Stimulated activated CD8-positive, alpha-beta memory T cell treated with anti-CD3 and anti-CD28 coated beads, Interleukin-15, amount 100 ng/mL, for 48 hours (primary cell): Measurements from ENCODE around the gene VTI1A.

Experiments
- DNase-seq, 2 donors: peaks; one replicate each; pipeline ENCODE4 v3.0.0-alpha.2; 2020; ENCODE audit warnings: low read depth in 2 of 2

VTI1A gene

DNA sequence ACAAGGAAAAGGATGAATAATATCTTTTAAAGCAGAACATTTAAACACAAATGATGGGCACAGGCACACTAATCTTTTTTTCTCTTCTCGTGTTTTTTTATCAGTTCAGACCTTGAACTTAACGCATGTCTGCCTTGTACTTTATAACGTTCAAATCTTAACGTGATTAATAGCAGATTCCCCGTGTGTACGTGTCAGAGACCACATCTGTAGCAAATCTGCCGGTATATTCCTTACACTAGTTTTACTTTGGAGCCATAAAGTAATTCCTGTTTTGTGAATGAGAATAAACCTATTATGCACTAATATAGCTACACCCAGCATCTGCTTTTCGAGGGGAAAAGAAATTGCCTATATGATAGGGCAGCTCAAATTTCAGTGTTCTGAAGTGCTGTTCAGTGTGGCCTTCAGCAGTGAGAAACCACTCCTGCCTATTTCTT, 337.0 kb downstream of the VTI1A start:
- no peak for DNase-seq

DNA sequence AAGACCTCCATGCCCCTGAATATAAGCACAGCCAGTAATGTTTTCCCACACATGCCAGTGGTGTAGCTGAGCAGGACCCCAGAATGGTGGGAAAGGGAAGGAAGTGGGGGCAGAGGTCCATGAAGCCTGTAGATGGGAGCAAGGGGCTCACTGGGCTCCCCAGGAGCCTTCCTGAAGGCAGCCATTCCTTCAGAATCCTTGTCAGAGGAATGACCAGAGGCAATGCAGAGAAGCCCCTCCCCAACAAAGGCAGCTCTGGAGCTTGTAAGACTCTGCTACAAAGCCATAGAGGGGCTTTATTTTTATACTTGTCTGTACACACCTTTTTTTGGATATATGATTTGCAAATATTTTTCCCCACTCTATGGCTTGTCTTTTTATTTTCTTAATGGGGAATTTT, 338.1 kb downstream of the VTI1A start:
- DNase-seq = no peak

DNA sequence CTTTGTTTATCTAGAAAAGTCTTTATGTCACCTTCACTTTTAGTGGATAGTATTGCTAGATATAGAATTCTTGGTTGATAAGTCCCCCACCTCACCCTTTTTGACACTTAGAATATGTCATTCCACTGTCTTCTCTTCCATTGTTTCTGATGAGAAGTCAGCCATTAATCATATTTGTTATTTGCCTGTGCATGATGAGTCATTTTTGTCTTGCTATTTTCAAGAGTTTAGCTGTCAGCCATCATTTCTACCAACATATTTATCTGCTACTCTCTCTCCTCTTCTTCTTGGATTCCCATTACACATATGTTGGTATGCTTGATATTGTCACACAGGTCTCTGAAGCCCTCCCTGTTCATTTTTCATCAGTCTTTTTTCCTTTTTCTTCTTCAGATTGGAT, 342.2 kb downstream of the VTI1A start:
- DNase-seq = no peak

DNA sequence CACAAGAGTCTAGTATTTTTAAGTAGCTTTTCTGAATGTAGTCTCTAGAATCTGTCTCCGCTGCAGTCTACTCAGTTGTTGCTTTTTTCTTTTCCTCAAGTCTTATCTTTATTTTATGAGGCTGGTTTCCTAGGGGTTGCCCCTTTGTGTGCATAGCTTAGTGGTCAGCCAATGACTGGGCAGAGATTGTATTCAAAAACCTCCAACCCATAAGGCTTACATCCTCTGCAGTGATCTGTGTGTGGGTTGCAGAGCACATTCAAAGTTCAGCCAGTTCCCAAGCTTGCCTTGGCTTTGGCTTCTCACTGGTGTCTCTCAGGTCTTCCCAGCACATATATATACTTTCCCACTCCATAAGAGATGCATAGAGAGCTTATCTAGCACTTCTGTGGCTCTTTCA, 343.0 kb downstream of the VTI1A start:
- DNase-seq = no peak

DNA sequence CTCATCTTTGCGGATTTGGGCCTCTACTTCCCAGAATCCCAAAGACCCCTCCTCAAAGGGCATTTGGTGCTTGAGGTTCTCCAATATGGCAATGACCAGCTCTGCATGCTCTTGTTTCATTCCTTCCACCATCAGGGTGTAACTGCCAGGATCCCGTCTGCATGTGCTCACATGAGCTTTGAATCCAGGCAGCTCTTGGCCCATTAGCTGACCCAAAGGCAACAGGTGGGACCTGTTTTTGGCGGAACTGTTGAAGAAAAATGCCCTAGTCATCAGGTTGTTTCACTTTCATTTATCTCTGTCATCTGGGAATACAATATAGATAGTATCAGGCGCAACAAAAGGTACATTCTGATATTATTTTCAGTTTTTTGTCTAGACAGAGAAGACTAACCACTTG, 343.9 kb downstream of the VTI1A start:
- no peak for DNase-seq

DNA sequence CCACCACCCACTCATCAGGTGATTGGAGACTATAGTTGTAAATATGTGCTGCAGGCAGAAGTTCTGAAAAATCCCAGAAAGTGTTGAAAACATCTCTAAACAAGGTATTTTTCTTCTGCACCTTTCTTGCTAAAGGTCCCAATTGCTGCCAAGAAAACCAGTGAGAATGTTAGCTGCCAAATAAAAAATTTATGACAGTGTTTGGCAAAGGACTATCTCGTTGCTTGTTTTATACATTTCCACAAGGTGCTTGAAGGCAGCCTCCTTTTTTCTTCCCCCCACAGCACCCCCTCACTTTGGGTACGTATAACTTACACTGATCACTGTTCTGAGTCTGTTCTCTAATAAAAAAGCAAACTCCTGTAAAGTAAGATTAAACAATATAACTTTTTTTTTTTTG, 344.4 kb downstream of the VTI1A start:
- no peak for DNase-seq

DNA sequence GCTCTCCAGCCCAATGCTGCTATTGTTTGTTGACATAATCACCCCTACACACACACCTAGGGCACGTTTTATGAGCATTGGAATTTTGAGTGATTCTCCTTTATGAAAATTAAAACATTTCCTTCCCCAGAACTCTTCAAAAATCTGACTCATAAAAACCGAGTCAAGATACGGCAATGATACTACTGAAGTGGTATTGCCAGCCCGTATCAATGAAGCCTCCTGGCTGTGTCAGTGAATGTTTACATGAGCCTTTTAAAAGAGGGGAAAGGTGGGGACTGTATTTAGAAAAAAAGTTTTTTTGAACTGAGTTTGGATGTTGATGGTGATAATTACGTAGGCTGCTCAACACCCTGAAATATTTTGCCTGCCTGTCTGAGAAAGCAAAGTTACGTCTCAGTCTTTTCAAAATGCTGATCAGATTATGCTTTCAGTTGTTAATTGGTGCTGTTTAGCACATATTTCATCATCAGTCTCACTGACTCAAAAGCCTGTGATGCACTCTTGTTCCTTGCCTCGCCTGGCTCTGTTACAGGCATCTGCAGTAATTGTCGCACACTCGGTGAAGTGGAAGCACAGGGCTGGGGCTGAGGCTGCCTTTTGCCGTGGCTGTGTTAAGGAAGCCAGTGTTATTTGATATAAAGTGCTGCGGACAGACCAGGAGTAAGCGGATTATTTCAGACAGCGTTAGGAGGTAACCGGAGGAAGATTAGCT, 345.6 kb downstream of the VTI1A start:
- DNase-seq = no peak

DNA sequence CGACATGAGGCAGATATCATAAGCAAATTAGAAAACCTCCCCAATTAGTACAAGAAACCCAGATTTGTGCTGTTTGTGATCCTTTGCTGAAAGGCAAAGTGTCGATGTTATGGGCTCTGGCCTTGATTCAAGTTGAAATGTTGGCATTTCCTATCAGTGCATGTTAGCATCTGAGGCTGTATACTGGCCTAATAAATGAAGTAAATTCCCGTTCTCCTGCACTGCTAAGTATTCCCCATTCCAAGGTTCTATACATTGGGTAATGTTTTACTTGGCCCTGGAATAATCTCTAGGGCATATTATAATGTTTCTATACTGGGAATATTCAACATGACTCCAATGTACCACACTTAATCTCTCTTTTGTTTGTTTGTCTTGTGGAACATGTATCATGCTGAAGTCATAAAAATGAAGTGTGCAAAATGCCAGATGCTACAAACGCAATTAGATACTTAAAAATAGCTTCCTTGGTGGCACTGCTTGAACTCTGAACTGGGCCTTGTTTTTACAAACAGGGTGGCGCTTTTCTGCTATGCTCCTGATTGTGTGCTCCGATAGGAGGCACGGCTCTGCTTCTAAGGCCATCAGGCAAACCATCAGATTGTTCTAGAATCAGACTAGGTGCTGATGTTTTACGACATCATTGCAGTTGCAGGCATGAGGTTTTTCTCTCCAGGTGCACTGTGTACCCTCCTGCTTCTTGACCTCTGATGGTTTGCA, 346.3 kb downstream of the VTI1A start:
- DNase-seq = no peak

DNA sequence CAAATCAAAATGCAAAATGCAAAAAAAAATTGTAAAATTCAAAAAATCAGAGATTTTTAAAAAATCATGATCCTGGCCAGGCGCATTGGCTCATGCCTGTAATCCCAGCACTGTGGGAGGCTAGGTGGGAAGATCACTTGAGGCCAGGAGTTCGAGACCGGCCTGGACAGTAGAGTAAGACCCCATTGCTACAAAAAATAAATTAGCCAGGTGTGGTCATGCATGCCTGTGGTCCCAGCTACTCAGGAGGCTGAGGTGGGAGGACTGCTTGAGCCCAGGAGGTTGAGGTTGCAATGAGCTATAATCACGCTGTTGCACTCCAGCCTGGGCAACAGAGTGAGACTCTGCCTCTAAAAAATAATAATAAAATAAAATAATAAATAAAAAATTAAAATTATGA, 347.2 kb downstream of the VTI1A start:
- no peak for DNase-seq

DNA sequence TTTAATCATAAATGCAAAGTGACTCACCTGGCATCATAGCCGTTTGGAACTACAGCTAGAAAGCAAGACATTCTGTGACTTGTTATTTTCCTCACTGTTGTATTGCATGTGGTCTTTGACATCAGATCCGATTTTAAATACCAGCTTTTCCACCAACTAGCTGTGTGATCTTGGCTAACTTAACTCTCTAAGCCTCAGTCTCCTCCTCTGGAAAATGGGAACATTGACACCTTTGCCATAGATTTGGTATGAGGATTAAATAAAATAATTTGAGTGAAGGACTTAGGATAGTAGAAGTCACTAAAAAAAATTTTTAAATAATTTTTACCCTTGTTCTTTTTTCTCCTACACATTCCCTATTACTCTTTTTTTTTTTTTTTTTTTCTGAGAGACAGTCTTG, 348.1 kb downstream of the VTI1A start:
- no peak for DNase-seq

DNA sequence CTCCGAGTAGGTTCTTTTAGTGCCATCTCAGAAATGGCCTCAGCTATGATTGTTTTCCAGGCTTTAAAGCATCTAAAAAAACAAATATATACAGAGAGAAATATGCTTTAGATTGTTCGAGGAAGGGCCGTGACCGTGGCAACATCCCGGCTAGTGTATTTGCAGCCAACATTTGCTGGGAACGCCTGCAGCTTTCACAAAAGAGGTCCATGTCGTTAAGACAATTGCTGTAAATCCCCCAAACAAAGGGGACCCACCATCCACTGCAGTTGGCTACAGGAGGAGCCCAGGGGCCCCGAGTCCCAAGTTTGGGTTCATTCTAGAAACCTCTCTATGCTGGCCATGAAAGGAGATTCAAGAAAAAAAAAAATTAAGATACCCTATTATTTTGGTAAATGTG, 350.2 kb downstream of the VTI1A start:
- no peak for DNase-seq

DNA sequence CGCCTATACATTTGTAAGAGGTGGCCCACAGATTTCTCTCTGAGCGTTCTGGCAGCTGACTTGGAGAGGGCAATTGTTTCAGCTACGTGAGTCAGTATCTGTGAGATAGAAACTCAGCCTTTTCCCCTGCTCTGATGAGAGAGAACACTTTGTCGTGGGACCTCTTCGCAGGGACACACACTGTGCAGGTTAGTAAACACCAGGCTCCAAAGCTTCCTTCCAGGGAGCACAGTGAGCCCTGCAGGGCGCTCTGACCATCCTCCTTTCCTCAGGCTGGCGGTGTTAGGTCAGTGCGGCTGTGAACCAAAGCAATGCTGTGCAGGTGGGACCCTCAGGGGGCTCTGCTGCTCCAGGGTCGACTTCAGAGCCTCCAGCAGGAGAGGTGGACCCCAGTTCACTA, 350.8 kb downstream of the VTI1A start:
- DNase-seq = no peak

DNA sequence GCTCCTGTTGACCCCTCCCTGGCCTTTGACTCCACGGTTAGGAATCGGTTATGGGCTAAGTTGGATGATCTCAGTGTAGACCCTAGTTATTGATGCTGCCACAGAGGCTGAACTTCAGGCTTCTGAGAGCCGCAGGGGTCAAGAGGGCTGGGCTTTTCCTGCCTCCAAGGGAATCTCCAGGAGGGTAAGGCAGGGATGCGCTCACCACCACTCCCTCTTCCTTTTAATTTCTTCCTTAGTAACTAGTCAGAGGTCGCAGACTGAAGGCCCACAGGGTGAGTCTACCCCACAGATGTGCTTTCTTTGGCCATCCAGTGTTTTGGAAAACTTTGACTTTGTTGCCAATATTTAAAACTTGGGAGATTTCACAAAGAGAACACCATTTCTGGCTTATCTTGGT, 352.0 kb downstream of the VTI1A start:
- no peak for DNase-seq

DNA sequence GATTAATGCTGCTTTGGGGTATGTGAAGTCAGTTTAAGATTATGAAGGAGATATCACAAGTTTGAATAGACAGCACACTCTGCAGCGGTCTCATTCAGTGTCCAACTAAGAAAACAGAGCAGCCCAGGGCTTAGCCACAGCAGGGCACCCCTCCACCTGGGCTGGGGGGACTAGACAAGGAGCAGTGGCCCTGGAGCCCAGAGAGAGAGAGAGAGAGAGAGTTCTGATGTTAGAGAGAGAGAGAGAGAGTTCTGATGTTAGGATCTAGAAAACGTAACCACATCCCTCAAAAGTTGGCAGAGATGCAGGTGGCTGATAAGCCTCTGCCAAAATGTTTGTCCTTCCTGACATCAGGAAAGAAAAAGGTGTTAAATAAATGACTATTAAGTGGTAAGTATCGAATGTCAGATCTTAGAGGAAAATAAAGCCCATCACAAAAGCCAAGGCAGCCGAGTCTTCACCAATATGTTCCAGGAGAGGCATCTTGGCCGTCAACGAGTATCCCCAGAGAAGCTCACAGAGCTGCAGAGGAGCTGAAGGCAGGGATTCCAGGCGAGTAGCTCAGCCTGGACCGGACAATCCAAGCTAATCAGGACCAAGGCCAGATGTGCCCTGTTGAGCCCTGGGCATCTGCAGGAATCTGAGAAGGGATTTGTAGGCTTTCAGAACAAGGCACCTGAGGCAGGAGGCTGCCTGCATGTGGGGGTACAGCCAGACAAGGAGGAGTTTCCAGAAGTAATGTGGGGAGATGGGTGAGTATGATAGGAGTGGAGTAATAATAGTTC, 352.9 kb downstream of the VTI1A start:
- DNase-seq = no peak

DNA sequence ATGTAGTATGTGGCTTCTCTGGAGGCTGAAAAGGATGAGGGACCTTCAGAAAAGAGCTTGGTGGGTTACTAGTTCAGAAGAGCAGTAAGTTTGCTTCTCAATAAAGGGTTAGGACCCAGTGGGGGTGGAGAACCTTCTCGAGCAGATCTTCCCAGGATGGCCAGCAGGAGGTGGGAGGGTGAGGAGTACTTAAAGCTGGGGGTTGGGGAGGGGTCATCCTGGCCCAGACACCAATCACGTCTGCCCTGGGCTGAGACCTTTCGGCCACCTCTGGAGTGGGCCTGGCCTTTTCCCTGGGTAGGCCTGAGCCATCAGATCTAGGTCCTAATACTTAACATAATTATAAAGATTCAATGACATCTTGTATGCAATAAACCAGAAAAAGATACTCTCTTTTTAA, 354.0 kb downstream of the VTI1A start:
- no peak for DNase-seq

DNA sequence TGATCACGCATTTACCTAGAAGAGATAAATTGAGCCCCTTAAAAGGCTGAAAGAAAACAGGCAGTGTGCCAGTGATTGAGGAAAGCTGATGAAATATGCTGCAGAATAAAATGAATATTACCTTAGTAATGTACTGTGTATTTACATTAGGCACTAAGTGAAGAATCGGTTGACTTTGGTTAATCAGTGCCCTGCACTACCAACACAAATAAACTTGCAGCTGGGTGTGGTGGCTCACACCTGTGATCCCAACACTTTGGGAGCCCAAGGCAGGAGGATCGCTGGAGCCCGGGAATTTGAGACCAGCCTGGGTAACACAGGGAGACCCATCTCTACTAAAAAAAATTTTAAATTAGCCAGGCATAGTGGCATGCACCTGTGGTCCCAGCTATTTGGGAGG, 354.7 kb downstream of the VTI1A start:
- DNase-seq = no peak

DNA sequence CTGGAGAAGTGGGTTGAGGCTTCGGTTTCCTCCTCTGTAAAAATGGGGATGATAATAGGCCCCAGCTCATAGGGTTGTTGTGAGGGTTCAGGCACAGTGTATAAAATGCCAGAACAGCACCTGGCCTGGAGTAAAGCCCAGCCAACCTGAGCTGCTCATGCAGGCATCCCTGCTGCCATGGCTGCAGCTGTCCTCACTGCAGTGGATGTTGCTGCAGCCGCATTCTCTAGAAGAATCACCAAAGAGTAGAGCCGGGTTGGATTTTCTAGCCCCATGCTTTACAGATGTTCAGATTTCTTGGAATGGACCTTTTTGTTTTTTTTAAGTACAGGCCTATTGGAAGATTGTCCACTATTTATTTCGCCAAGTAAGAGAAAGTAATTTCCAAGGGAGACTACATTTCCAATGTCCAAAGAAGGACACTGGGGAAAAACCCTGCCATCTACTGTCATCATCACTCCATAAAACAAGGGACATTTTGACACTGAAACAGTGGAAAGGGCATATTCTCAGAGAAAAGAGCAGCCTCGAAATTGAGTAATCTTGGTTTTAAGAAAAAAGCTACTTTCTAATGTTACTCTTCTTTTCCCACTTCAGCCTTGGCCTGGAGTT, 355.5 kb downstream of the VTI1A start:
- DNase-seq = no peak

DNA sequence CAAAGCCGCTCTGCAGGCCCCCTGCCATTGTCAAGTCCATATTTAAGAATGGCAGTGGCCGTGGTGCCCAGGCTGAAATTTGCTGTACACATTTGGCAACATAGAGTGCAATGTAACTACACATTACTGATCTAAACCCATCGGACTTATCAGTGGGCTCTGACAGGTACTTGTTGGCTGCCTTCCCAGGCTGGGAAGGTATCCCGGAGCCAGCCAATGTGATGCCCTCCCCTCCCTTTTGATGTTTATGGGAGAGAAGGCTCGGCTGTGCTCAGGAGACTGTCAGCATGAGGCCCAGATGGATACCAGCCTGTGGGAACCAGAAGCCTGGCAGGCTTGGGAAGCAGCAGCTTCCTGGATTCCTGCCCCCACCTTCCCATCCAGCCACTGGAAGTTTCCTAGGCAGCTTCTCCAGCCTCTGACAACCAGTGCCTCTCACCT, 357.0 kb downstream of the VTI1A start:
- no peak for DNase-seq

DNA sequence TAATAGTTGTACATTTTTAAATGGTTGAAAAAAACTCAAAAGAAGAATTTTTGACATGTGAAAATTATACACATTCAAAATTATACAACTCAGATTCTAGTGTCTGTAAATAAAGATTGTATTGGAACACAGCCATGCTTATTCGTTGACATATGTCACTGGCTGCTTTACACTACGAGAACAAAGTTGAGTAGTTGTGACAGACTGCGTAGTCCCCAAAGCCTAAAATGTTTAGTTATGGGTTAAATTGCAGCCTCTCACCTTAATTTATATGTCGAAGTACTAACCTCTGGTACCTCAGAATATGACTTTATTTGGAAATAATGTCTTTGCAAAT, 358.2 kb downstream of the VTI1A start:
- DNase-seq = no peak

DNA sequence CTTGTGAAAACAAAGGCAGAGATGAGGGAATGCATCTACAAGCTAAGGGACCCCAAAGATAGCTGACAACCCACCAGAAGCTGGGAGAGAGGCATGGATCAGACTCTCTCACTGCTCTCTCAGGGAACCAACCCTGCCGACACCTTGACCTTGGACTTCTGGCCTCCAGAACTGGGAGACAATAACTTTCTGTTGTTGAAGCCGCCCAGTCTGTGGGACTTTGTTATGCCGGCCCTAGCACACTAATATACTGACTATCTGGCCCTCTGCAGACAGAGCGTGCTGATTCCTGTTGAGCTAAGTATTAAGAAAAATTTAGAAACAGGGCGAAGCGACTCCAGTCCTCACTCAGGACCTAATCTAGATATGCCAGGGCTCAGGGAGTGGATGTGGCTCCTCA, 358.7 kb downstream of the VTI1A start:
- no peak for DNase-seq

DNA sequence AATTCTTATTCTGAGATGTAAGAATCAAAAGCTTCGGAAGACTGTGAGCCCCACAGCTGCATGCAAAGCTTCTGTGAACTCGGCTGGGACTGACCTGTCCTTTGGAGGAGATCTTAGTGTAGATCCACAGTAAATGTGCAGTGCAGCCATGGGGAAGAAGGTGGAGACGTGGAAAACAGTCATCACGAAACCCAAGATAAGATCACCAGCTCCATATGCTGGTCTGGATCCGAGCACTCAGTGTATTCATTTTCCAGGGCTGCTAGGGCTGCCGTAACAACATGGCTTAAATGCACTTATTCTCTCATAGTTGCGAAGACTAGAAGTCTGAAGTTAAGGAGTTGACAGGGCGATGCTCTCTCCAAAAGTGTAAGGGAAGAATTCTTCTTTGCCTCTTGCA, 360.0 kb downstream of the VTI1A start:
- DNase-seq = no peak

DNA sequence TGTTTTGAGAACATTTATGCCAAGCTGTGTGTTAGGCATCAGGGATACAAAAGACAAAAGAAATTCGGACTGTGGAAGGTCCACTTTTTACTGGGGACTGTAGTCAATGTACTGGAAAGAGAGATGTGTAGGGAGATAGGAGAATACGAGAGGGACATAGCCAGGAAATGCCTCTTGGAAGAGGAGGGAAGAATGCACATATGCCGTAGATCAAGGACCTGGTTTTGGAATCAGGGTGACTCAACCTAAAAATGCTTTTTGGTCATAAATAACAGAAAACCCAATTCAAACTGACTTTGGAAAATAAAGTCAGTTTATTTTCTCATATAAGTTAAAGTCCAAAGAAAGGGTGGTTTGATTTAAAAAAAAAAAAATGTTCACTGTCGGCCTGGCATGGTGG, 362.7 kb downstream of the VTI1A start:
- DNase-seq = no peak
